SH-SY5Y (cell line): ENCODE data around the gene DPH3.

Experiments used
- GATA2 ChIP-seq: IDR thresholded peaks from 2 replicates; pipeline ENCODE4 v1.6.1; 2011; ENCODE audit warnings: mild to moderate bottlenecking, low read depth, low read length
- GATA3 ChIP-seq: IDR thresholded peaks from 2 replicates; pipeline ENCODE4 v1.6.1; 2011; ENCODE audit warnings: low read depth, mild to moderate bottlenecking, low read length, moderate library complexity

- TF ChIP-seq GATA2: no peak
- TF ChIP-seq GATA3: no peak
These were observed 14.9 kb downstream of the DPH3 start for GRCh38 chr3:16249886-16250285.
